Sigmoid colon (tissue), 7 donors: ENCODE measurements around the gene PSMD3. TPM values are rescaled to one million over a fixed set of nuclear protein-coding genes. Genes with fewer than 3 reads are reported as not detected.

Experiments
- DNase-seq: peaks from one replicate; pipeline ENCODE4 v3.0.0-alpha.2; 2019
- H3K27ac ChIP-seq, 4 donors: fragments of 200-600 bp; sonication (generic); one replicate each; pipeline ENCODE4 v1.5.1; 2016 to 2019; ENCODE audit warnings: mild to moderate bottlenecking in 1 of 4
- H3K27me3 ChIP-seq, 3 donors: fragments of 200-600 bp; sonication (generic); one replicate each; pipeline ENCODE4 v1.5.1; 2019; ENCODE audit warnings: mild to moderate bottlenecking in 1 of 3
- H3K36me3 ChIP-seq, 4 donors: fragments of 200-600 bp; sonication (generic); one replicate each; pipeline ENCODE4 v1.5.1; 2016 to 2019
- H3K4me1 ChIP-seq, 4 donors: fragments of 200-600 bp; sonication (generic); one replicate each; pipeline ENCODE4 v1.5.1; 2017 to 2019
- H3K4me3 ChIP-seq, 4 donors: fragments of 200-600 bp; sonication (generic); one replicate each; pipeline ENCODE4 v1.5.1; 2017 to 2019; ENCODE audit warnings: mild to moderate bottlenecking in 2 of 4, moderate library complexity in 1 of 4
- H3K9me3 ChIP-seq, 4 donors: fragments of 200-600 bp in 3 of 4; sonication (generic) in 3 of 4; one replicate each; pipeline versions ENCODE4 v1.5.1 to v1.6.1; 2013 to 2019
- CTCF ChIP-seq, 4 experiments: fragments of 450-650 bp in 3 of 4; fragments of 200-600 bp in 1 of 4; IDR thresholded peaks; one replicate each; pipeline ENCODE4 v1.5.1; 2016 to 2019; ENCODE audit warnings: antibody characterized with exemption in 4 of 4, mild to moderate bottlenecking in 3 of 4, moderate library complexity in 2 of 4
- EP300 ChIP-seq, 4 donors: sonication (generic); formaldehyde crosslinking; IDR thresholded peaks; one replicate each; pipeline ENCODE4 v1.6.1; 2017; ENCODE audit warnings: antibody characterized with exemption in 4 of 4
- POLR2A ChIP-seq, 2 donors: fragments of 450-650 bp; IDR thresholded peaks; one replicate each; pipeline ENCODE4 v1.6.1; 2016; ENCODE audit warnings: antibody characterized with exemption in 2 of 2, mild to moderate bottlenecking in 2 of 2, moderate library complexity in 2 of 2
- POLR2AphosphoS5 ChIP-seq, 4 donors: sonication (generic); formaldehyde crosslinking; IDR thresholded peaks; one replicate each; pipeline ENCODE4 v1.6.1; 2017; ENCODE audit warnings: antibody characterized with exemption in 4 of 4
- WGBS, 2 donors: extraction: QIAGEN DNeasy Blood & Tissue Kit; methylation state at CpG; one replicate each; pipeline ENCODE4 v1.1.7; 2013; 5-methylcytosine and 5-hydroxymethylcytosine counted together
- intact Hi-C: fragments of 100-400 bp; cut with DNase I; formaldehyde crosslinking; loops from one replicate; pipeline ENCODE4 v1.15.1; 2023
- polyA plus RNA-seq, 3 donors: library from polyadenylated mRNA; stranded (reverse); fragments of 200-250 nt; gene quantifications; one replicate each; pipeline ENCODE4 v1.2.3, GENCODE V29; 2013
- total RNA-seq, 4 donors: library from RNA; depleted of rRNA; stranded (reverse); fragments of >200 nt; gene quantifications; one replicate each; pipeline ENCODE4 v1.1.0, GENCODE V29; 2016
- donor health status: healthy with polysubstance abuse.
- donor health status: Bipolar disorder and iron deficiency.
- donor health status: healthy.

PSMD3 gene
- total and polyA plus RNA-seq, 7 donors, result 53.2 to 112 (median 66.7) TPM

- 78 to 80% methylated on average over 8 of the region's 8 CpGs for WGBS, 2 donors
- Histone ChIP-seq H3K27me3 (no peaks in the 10 kb centered on the region), H3K27ac (no peak overlapping the region), H3K4me1 (peaks cover 0 to 16% (median 12%) of the 10 kb centered on the region in 4 donors), H3K4me3 (no peak overlapping the region), H3K36me3 (no peaks in the 10 kb centered on the region), H3K9me3 (no peaks in the 10 kb centered on the region)
- DNase-seq, result no peak
- TF ChIP-seq EP300 (IDR thresholded peaks at IDR 0.05) (no peak), CTCF (IDR thresholded peaks at IDR 0.05) (no peak), POLR2A (IDR thresholded peaks at IDR 0.05) (no peak), POLR2AphosphoS5 (IDR thresholded peaks at IDR 0.05) (no peak)
- intact Hi-C loops, result no loop called here
Measured at GRCh38 chr17:39938140-39938869, 42.3 kb upstream of the PSMD3 start.

- Histone ChIP-seq H3K27ac (peak overlapping the region in 1 of 4 donors; percentile 81), H3K4me3 (no peak overlapping the region), H3K27me3 (no peaks in the 10 kb centered on the region), H3K36me3 (no peaks in the 10 kb centered on the region), H3K9me3 (no peaks in the 10 kb centered on the region), H3K4me1 (peaks cover 0 to 16% (median 12%) of the 10 kb centered on the region in 4 donors)
- intact Hi-C loops, result no loop called here
- no peak for TF ChIP-seq EP300 (IDR thresholded peaks at IDR 0.05)
- no peak for TF ChIP-seq POLR2AphosphoS5 (IDR thresholded peaks at IDR 0.05)
- no peak for TF ChIP-seq POLR2A (IDR thresholded peaks at IDR 0.05)
- no peak for TF ChIP-seq CTCF (IDR thresholded peaks at IDR 0.05)
- no peak for DNase-seq
- 89 to 92% methylated on average over 3 of the region's 3 CpGs for WGBS, 2 donors
Measured at GRCh38 chr17:39939106-39939505, 41.5 kb upstream of the PSMD3 start.

- WGBS, 2 donors, result 48 to 73% methylated on average over 6 of the region's 6 CpGs
- Histone ChIP-seq H3K36me3 (no peaks in the 10 kb centered on the region), H3K27ac (peak overlapping the region in 2 of 4 donors; percentile 45 to 81), H3K27me3 (no peaks in the 10 kb centered on the region), H3K4me3 (no peak overlapping the region), H3K9me3 (no peaks in the 10 kb centered on the region), H3K4me1 (peaks cover 0 to 16% (median 12%) of the 10 kb centered on the region in 4 donors)
- TF ChIP-seq EP300 (IDR thresholded peaks at IDR 0.05) (no peak), POLR2A (IDR thresholded peaks at IDR 0.05) (no peak), POLR2AphosphoS5 (IDR thresholded peaks at IDR 0.05) (peak in 3 of 4 donors; percentile 12 to 58 (median 39)), CTCF (IDR thresholded peaks at IDR 0.05) (no peak)
- no peak for DNase-seq
- intact Hi-C loops, result no loop called here
Measured at GRCh38 chr17:39939588-39940419, 40.8 kb upstream of the PSMD3 start.

- no peaks in the 10 kb centered on the region for H3K36me3 ChIP-seq
- no peaks in the 10 kb centered on the region for H3K27me3 ChIP-seq
- intact Hi-C loops, result no loop called here
- peaks cover 0 to 16% (median 12%) of the 10 kb centered on the region in 4 donors for H3K4me1 ChIP-seq
- no peak overlapping the region for H3K27ac ChIP-seq
- DNase-seq, result no peak
- no peak for TF ChIP-seq CTCF (IDR thresholded peaks at IDR 0.05)
- TF ChIP-seq POLR2AphosphoS5 (IDR thresholded peaks at IDR 0.05), result no peak
- TF ChIP-seq POLR2A (IDR thresholded peaks at IDR 0.05), result no peak
- TF ChIP-seq EP300 (IDR thresholded peaks at IDR 0.05), result no peak
- H3K9me3 ChIP-seq, result no peaks in the 10 kb centered on the region
- 87 to 90% methylated on average over 14 of the region's 14 CpGs for WGBS, 2 donors
- H3K4me3 ChIP-seq, result no peak overlapping the region
Measured at GRCh38 chr17:39943702-39944392, 36.8 kb upstream of the PSMD3 start.
